Tibial nerve (tissue), 4 donors: ENCODE results near the gene EXOSC7.

ENCODE experiments used
- EP300 ChIP-seq, 2 donors: sonication (generic); formaldehyde crosslinking; IDR thresholded peaks; one replicate each; pipeline ENCODE4 v1.6.1; 2017; ENCODE audit warnings: antibody characterized with exemption in 2 of 2, mild to moderate bottlenecking in 1 of 2
- POLR2A ChIP-seq, 2 donors: fragments of 450-650 bp; IDR thresholded peaks; one replicate each; pipeline ENCODE4 v1.6.1; 2017; ENCODE audit warnings: antibody characterized with exemption in 2 of 2, mild to moderate bottlenecking in 2 of 2, moderate library complexity in 2 of 2
- TF ChIP-seq, protein P1 (sequence below), 5 experiments: fragments of 200-600 bp in 3 of 5; fragments of 450-650 bp in 2 of 5; sonication (generic) in 3 of 5; IDR thresholded peaks; one replicate each; pipeline ENCODE4 v1.5.1; 2016 to 2019; ENCODE audit warnings: antibody characterized with exemption in 5 of 5, mild to moderate bottlenecking in 3 of 5, moderate library complexity in 2 of 5

GRCh38 chr3:44996556-44996969, 20.5 kb downstream of the EXOSC7 start:
- no peak for TF ChIP-seq POLR2A (IDR thresholded peaks at IDR 0.05)
- TF ChIP-seq, protein P1, sequence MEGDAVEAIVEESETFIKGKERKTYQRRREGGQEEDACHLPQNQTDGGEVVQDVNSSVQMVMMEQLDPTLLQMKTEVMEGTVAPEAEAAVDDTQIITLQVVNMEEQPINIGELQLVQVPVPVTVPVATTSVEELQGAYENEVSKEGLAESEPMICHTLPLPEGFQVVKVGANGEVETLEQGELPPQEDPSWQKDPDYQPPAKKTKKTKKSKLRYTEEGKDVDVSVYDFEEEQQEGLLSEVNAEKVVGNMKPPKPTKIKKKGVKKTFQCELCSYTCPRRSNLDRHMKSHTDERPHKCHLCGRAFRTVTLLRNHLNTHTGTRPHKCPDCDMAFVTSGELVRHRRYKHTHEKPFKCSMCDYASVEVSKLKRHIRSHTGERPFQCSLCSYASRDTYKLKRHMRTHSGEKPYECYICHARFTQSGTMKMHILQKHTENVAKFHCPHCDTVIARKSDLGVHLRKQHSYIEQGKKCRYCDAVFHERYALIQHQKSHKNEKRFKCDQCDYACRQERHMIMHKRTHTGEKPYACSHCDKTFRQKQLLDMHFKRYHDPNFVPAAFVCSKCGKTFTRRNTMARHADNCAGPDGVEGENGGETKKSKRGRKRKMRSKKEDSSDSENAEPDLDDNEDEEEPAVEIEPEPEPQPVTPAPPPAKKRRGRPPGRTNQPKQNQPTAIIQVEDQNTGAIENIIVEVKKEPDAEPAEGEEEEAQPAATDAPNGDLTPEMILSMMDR (IDR thresholded peaks at IDR 0.05): no peak
- no peak for TF ChIP-seq EP300 (IDR thresholded peaks at IDR 0.05)
